ENCODE measurements around the gene SARS1. TPM values are rescaled to one million over a fixed set of nuclear protein-coding genes. Genes with fewer than 3 reads are reported as not detected.

The SARS1 gene
- total RNA-seq, result 136 TPM

DNA sequence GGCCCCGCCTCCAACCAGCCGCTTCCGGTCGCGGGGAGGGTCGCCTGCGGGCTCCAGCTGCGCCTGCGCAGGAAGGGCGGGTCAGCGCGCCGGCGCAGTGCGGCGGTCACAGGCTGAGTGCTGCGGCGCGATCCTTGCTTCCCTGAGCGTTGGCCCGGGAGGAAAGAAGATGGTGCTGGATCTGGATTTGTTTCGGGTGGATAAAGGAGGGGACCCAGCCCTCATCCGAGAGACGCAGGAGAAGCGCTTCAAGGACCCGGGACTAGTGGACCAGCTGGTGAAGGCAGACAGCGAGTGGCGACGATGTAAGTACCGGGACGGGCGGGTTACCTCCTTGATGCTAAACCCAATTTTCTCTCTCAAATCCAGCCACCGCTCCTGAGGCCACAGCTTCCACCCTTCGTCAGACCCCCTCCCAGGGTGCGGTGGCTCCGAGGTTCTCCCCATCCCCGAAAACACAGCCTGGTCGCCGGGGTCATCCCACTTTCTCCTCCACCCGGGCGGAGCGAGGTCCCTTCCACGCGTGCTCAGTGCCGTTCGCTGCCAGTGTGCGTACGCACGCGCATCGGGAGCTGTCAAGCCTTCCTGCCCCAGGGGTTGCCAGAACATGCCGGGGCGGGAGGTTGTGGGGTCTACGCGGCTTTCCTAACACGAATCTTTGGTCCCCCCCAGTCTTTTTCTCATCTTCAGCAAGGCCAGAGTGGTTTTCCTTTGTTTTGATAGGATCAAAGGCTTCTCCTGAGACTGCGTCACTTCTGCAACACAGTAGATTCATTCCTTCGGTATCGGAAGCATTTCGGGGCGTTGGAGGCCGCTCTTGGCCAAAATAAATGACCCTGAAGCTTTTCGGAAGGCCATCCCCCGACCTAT, at the start of gene SARS1:
Gene SARS1 (plus strand): TSS at position 95 of the 870 bp plus-strand sequence. CDS start 75 bp downstream, at position 170.

GRCh38 chr1:109248797-109249629, 35.3 kb downstream of the SARS1 start, which contains the start of gene CELSR2:
Gene CELSR2, plus strand, starts transcription at chr1:109249539. Its CDS starts 541 bp downstream, at chr1:109250080.

GRCh38 chr1:109282952-109283747, 69.4 kb downstream of the SARS1 start, which contains the start of gene PSRC1:
Gene PSRC1, minus strand, starts transcription at chr1:109283145.

Other genes starting within 250 kb of the SARS1 start
- 195 TPM for gene WDR47, start 171.8 kb upstream of the SARS1 start, total RNA-seq
- 79.6 TPM for gene TAF13, start 137.9 kb upstream of the SARS1 start, total RNA-seq
- 38.3 TPM for gene TMEM167B, start 123.2 kb upstream of the SARS1 start, total RNA-seq
- 13.6 TPM for gene ELAPOR1, start 99.8 kb upstream of the SARS1 start, total RNA-seq
- gene CELSR2, start 35.6 kb downstream of the SARS1 start, total RNA-seq, result 40.8 TPM
- gene PSRC1, start 69.2 kb downstream of the SARS1 start, total RNA-seq, result 12.0 TPM
- 0.23 TPM for gene MYBPHL, start 93.1 kb downstream of the SARS1 start, total RNA-seq
- gene SORT1, start 184.0 kb downstream of the SARS1 start, total RNA-seq, result 73.8 TPM
- gene PSMA5, start 212.5 kb downstream of the SARS1 start, total RNA-seq, result 42.9 TPM

All from diencephalon (tissue), 1 donor.